GM10248 (cell line): Measurements from ENCODE around the gene ASXL1.

Source experiments
- CTCF ChIA-PET: fragments of 300-600 bp; sonication (Branson Sonifier 250); formaldehyde crosslinking; extraction: SDS; loops from one replicate; lab custom pipeline; 2021; ENCODE audit warnings: antibody characterized with exemption; lab: Yijun Ruan, JAX
- POLR2A ChIA-PET: fragments of 350-650 bp; sonication (Branson Sonifier 250); formaldehyde crosslinking; extraction: SDS; loops from one replicate; lab custom pipeline; 2020; ENCODE audit warnings: antibody characterized with exemption; lab: Yijun Ruan, JAX
- DNase-seq: peaks from one replicate; pipeline ENCODE4 v3.0.0; 2012; ENCODE audit errors: extremely low spot score
- CTCF ChIP-seq: IDR thresholded peaks from 2 replicates; pipeline ENCODE4 v1.5.1; 2012; ENCODE audit warnings: mild to moderate bottlenecking, low read depth; ENCODE audit errors: extremely low read depth, missing control alignments, control extremely low read depth

ASXL1 gene

GRCh38 chr20:32411955-32412706, 54.0 kb downstream of the ASXL1 start:
- TF ChIP-seq CTCF = no peak
- ChIA-PET CTCF (interaction anchor here (1.7 kb wide), 2 partner anchors 9 to 21 kb away, joined by 4 read pairs; no protein-coding TSS in a partner anchor), POLR2A (no interaction called here)
- no peak for DNase-seq

- no peak for TF ChIP-seq CTCF
- no peak for DNase-seq
- POLR2A ChIA-PET = no interaction called here
- CTCF ChIA-PET = interaction anchor here (0.6 to 2.1 kb wide), 4 partner anchors 9 to 16 kb away, joined by 3 to 11 read pairs (median 3); no protein-coding TSS in a partner anchor
These were observed 57.4 kb downstream of the ASXL1 start for GRCh38 chr20:32415494-32415893.

GRCh38 chr20:32416206-32416605, 58.1 kb downstream of the ASXL1 start:
- no peak for TF ChIP-seq CTCF
- DNase-seq = no peak
- POLR2A ChIA-PET = no interaction called here
- CTCF ChIA-PET = interaction anchor here (0.6 to 2.1 kb wide), 5 partner anchors 8 to 29 kb away, joined by 3 to 11 read pairs (median 3); no protein-coding TSS in a partner anchor

GRCh38 chr20:32418376-32418775, 60.2 kb downstream of the ASXL1 start:
- POLR2A ChIA-PET = no interaction called here
- CTCF ChIA-PET = interaction anchor here (1.4 kb wide), 1 partner anchor 27 kb away, joined by 3 read pairs; no protein-coding TSS in a partner anchor
- no peak for DNase-seq
- no peak for TF ChIP-seq CTCF

GRCh38 chr20:32421290-32421689, 63.2 kb downstream of the ASXL1 start:
- ChIA-PET CTCF (interaction anchor here (1.3 kb wide), 1 partner anchor 10 kb away, joined by 4 read pairs; no protein-coding TSS in a partner anchor), POLR2A (no interaction called here)
- DNase-seq = no peak
- no peak for TF ChIP-seq CTCF

GRCh38 chr20:32427996-32428395, 69.9 kb downstream of the ASXL1 start:
- TF ChIP-seq CTCF = no peak
- no peak for DNase-seq
- CTCF ChIA-PET = interaction anchor here (1.0 to 1.7 kb wide), 6 partner anchors 9 to 224 kb away, joined by 3 to 7 read pairs (median 4); no protein-coding TSS in a partner anchor
- POLR2A ChIA-PET = no interaction called here
